PC-9 (cell line): Measurements from ENCODE around the gene TPRG1L. TPM values are rescaled to one million over a fixed set of nuclear protein-coding genes. Genes with fewer than 3 reads are reported as not detected.
"Not testable (repeated sequence)": the region's sequence is repeated elsewhere in the genome, so short reads cannot be mapped to it uniquely, and the experiment has no call there.

ENCODE experiments used
- BruUV-seq: library from RNA; stranded (reverse); fragments of 400-500 nt; replicated peaks from 2 replicates; lab custom pipeline; 2021; lab: Mats Ljungman, UMichigan
- CTCF ChIA-PET: fragments of 300-600 bp; sonication (Branson Sonifier 250); formaldehyde crosslinking; loops from one replicate; lab custom pipeline; 2022; ENCODE audit warnings: antibody characterized with exemption; lab: Charles Lee
- POLR2A ChIA-PET: fragments of 300-600 bp; sonication (Branson Sonifier 250); formaldehyde crosslinking; loops from one replicate; lab custom pipeline; 2022; ENCODE audit warnings: antibody characterized with exemption; ENCODE audit not compliant: unreplicated experiment; lab: Charles Lee
- DNase-seq, 2 experiments: peaks; one replicate each; pipeline versions ENCODE4 v3.0.0 to v3.0.0-alpha.2; 2015 to 2022; ENCODE audit warnings: mixed read lengths in 1 of 2
- H2AFZ ChIP-seq: fragments of 200-600 bp; sonication (generic); 2 replicates; pipeline ENCODE4 v1.8.1; 2017; ENCODE audit warnings: antibody characterized with exemption
- H3F3A ChIP-seq: fragments of 200-600 bp; sonication (generic); 2 replicates; pipeline ENCODE4 v1.8.1; 2017; ENCODE audit warnings: antibody characterized with exemption, mild to moderate bottlenecking, low read depth; ENCODE audit not compliant: insufficient read depth
- H3K27ac ChIP-seq: fragments of 200-600 bp; sonication (generic); 2 replicates; pipeline ENCODE4 v1.6.1; 2016; ENCODE audit warnings: mixed run types
- H3K27me3 ChIP-seq: fragments of 200-600 bp; sonication (generic); 2 replicates; pipeline ENCODE4 v1.6.1; 2016; ENCODE audit warnings: low read depth, mixed run types; ENCODE audit not compliant: insufficient read depth
- H3K36me3 ChIP-seq: fragments of 200-600 bp; sonication (generic); 2 replicates; pipeline ENCODE4 v1.6.1; 2016; ENCODE audit warnings: low read depth, mixed run types
- H3K4me1 ChIP-seq: fragments of 200-600 bp; sonication (generic); replicated peaks from 2 replicates; pipeline ENCODE4 v1.6.1; 2016; ENCODE audit warnings: mixed run types; ENCODE audit not compliant: insufficient read depth
- H3K4me2 ChIP-seq: fragments of 200-600 bp; sonication (generic); 2 replicates; pipeline ENCODE4 v1.6.1; 2017; ENCODE audit warnings: mixed run types
- H3K4me3 ChIP-seq: fragments of 200-600 bp; sonication (generic); 2 replicates; pipeline ENCODE4 v1.6.1; 2016; ENCODE audit warnings: mixed run types
- H3K79me2 ChIP-seq: fragments of 200-600 bp; sonication (generic); 2 replicates; pipeline ENCODE4 v1.6.1; 2017; ENCODE audit warnings: low read depth, mixed run types
- H3K9me2 ChIP-seq: fragments of 200-600 bp; sonication (generic); 2 replicates; pipeline ENCODE4 v1.8.1; 2017; ENCODE audit warnings: mild to moderate bottlenecking; ENCODE audit not compliant: insufficient read depth
- H3K9me3 ChIP-seq: fragments of 200-600 bp; sonication (generic); 2 replicates; pipeline ENCODE4 v1.8.1; 2016; ENCODE audit warnings: low read depth; ENCODE audit not compliant: insufficient read depth
- H4K20me1 ChIP-seq: fragments of 200-600 bp; sonication (generic); 2 replicates; pipeline ENCODE4 v1.8.1; 2017; ENCODE audit not compliant: insufficient read depth
- EZH2 ChIP-seq: fragments of 200-600 bp; sonication (generic); IDR thresholded peaks from 2 replicates; pipeline ENCODE4 v1.8.0; 2017; ENCODE audit warnings: antibody characterized with exemption, low read depth
- intact Hi-C: fragments of 100-400 bp; cut with micrococcal nuclease; formaldehyde crosslinking; loops from one replicate; pipeline ENCODE4 v1.10.0; 2022; ENCODE audit not compliant: unreplicated experiment
- total RNA-seq: library from RNA; stranded (reverse); gene quantifications from 2 replicates; pipeline ENCODE4 v1.2.3, GENCODE V29; 2021
- TF ChIP-seq, protein P1 (sequence below): fragments of 200-600 bp; sonication (generic); conservative IDR thresholded peaks from 2 replicates; pipeline ENCODE4 v1.6.1; 2017; ENCODE audit warnings: mixed run types, antibody characterized with exemption, mild to moderate bottlenecking, moderate library complexity

TPRG1L gene
- total RNA-seq, 1 experiment from 2014 or later = 41.4 TPM

GRCh38 chr1:3581296-3582036 is 43.3 kb upstream of the TPRG1L start:
- no peaks in the 10 kb centered on the region for H3K27me3 ChIP-seq
- H3F3A ChIP-seq = 0 out of 2 replicates have a peak, but pooled peaks cover 3% of the 10 kb centered on the region
- no peaks in the 10 kb centered on the region for H3K9me2 ChIP-seq
- no peak overlapping the region for H3K4me3 ChIP-seq
- H3K27ac ChIP-seq = no peak overlapping the region
- TF ChIP-seq, protein P1, sequence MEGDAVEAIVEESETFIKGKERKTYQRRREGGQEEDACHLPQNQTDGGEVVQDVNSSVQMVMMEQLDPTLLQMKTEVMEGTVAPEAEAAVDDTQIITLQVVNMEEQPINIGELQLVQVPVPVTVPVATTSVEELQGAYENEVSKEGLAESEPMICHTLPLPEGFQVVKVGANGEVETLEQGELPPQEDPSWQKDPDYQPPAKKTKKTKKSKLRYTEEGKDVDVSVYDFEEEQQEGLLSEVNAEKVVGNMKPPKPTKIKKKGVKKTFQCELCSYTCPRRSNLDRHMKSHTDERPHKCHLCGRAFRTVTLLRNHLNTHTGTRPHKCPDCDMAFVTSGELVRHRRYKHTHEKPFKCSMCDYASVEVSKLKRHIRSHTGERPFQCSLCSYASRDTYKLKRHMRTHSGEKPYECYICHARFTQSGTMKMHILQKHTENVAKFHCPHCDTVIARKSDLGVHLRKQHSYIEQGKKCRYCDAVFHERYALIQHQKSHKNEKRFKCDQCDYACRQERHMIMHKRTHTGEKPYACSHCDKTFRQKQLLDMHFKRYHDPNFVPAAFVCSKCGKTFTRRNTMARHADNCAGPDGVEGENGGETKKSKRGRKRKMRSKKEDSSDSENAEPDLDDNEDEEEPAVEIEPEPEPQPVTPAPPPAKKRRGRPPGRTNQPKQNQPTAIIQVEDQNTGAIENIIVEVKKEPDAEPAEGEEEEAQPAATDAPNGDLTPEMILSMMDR = no peak
- no peak for TF ChIP-seq EZH2
- no peak for DNase-seq
- H4K20me1 ChIP-seq = no peaks in the 10 kb centered on the region; the same call in 1 of the 2 replicates
- no peaks in the 10 kb centered on the region for H3K36me3 ChIP-seq
- no peaks in the 10 kb centered on the region for H3K9me3 ChIP-seq
- intact Hi-C loops = no loop called here
- H3K4me2 ChIP-seq = no peak overlapping the region
- no peaks in the 10 kb centered on the region for H3K4me1 ChIP-seq
- ChIA-PET POLR2A (no interaction called here), CTCF (no interaction called here)
- no peaks in the 10 kb centered on the region for H3K79me2 ChIP-seq
- H2AFZ ChIP-seq = no peak overlapping the region
- no TSS peak for BruUV-seq

DNA sequence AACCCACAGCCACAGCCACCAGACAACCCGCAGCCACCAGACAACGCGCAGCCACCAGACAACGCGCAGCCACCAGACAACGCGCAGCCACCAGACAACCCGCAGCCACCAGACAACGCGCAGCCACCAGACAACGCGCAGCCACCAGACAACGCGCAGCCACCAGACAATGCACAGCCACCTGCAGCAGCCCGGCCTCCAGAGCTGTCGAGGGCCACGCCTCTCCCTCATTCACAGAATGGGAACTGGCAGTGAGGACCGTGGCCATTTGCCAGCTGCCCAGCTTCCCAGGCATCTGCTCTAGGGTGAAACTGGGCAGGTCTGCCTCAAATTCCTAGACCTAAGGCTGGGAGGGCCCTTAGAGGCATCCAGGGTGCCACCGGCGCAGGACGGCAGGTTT is 41.1 kb upstream of the TPRG1L start:
- H3K9me2 ChIP-seq, POLR2A ChIA-PET, H3K4me2 ChIP-seq, H3K79me2 ChIP-seq, H3K27me3 ChIP-seq, H3K36me3 ChIP-seq, H3K4me3 ChIP-seq, intact Hi-C loops, H2AFZ ChIP-seq, CTCF ChIA-PET, DNase-seq, H3K9me3 ChIP-seq, H4K20me1 ChIP-seq, H3K27ac ChIP-seq, H3K4me1 ChIP-seq, BruUV-seq: not testable (repeated sequence)
- peaks cover 12% of the 10 kb centered on the region; the same call in 1 of the 2 replicates for H3F3A ChIP-seq

DNA sequence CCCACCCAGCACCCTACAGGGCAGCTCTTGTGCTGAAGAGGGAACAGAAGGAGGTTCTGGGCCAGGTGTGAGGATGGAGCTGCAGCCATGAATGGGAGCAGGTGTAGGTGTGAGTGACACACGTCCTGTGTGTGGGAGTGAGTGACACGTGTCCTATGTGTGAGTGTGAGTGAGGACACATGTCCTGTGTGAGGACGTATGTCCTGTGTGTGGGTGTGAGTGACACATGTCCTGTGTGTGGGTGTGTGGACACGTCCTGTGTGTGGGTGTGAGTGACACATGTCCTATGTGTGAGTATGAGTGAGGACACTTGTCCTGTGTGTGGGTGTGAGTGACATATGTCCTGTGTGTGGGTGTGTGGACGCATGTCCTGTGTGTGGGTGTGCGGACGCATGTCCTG is 39.9 kb upstream of the TPRG1L start:
- intact Hi-C loops = no loop called here
- Histone ChIP-seq H3K9me2 (no peaks in the 10 kb centered on the region), H4K20me1 (no peaks in the 10 kb centered on the region; the same call in 1 of the 2 replicates), H3K4me1 (no peaks in the 10 kb centered on the region), H3K27me3 (no peaks in the 10 kb centered on the region), H3K27ac (no peak overlapping the region), H3K4me2 (no peak overlapping the region), H3K36me3 (no peaks in the 10 kb centered on the region), H3F3A (peaks cover 12% of the 10 kb centered on the region; the same call in 1 of the 2 replicates), H3K4me3 (no peak overlapping the region), H2AFZ (no peak overlapping the region), H3K9me3 (no peaks in the 10 kb centered on the region), H3K79me2 (no peaks in the 10 kb centered on the region)
- CTCF ChIA-PET = no interaction called here
- DNase-seq = no peak
- TF ChIP-seq, protein P1 = no peak
- TF ChIP-seq EZH2 = no peak
- POLR2A ChIA-PET = no interaction called here
- BruUV-seq = no TSS peak

DNA sequence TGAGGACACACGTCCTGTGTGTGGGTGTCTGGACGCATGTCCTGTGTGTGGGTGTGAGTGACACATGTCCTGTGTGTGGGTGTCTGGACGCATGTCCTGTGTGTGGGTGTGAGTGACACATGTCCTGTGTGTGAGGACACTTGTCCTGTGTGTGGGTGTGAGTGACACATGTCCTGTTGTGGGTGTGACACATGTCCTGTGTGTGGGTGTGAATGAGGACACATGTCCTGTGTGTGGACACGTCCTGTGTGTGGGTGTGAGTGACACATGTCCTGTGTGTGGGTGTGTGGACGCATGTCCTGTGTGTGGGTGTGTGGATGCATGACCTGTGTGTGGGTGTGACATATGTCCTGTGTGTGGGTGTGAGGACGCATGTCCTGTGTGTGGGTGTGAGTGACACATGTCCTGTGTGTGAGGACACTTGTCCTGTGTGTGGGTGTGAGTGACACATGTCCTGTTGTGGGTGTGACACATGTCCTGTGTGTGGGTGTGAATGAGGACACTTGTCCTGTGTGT is 39.4 kb upstream of the TPRG1L start:
- H3K9me2 ChIP-seq, H3K36me3 ChIP-seq, H3K27me3 ChIP-seq, H3K4me3 ChIP-seq, H4K20me1 ChIP-seq, H3K4me1 ChIP-seq, H2AFZ ChIP-seq, POLR2A ChIA-PET, CTCF ChIA-PET, intact Hi-C loops, H3K27ac ChIP-seq, DNase-seq, H3K9me3 ChIP-seq, BruUV-seq, H3K4me2 ChIP-seq, H3K79me2 ChIP-seq: not testable (repeated sequence)
- peaks cover 12% of the 10 kb centered on the region; the same call in 1 of the 2 replicates for H3F3A ChIP-seq
